Measurements from ENCODE around the gene TNIK.
"Not testable (repeated sequence)": the region's sequence is repeated elsewhere in the genome, so short reads cannot be mapped to it uniquely, and the experiment has no call there.

TNIK gene

DNA sequence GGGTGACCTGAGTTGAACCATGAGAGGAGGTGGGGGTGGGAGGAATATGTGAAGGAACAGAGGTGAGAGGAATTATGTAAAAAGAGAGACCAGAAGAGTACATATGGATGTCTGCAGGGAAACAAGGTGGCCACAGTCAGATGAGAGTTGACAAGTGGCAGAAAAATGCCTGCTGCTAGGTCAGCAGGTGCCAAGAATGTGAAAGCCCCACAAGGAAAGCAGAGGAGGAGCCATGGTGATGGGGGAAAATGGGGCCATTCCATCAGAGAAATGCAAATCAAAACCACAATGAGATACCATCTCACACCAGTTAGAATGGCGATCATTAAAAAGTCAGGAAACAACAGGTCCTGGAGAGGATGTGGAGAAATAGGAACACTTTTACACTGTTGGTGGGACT, 156.2 kb downstream of the TNIK start:
- DNase-seq: not testable (repeated sequence)

DNA sequence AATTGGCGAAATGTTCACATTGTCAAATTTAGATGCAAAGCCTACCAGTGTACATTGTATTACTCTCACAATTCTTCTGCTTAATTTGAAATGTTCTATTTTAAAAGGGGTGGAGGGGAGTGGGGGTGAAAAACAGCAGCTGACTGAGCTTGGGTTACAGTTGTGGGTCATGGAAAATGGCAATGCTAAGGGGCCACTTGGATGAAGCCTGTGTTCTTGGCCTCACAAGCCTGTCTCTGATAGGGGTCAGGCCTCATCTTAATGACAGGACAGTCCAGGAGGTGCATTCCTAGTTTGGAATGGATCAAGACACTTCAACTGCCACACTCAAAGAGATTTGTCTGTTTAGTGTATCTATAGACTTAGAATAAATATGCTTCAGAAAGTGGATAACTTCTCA, 158.2 kb downstream of the TNIK start:
- no peak for DNase-seq

DNA sequence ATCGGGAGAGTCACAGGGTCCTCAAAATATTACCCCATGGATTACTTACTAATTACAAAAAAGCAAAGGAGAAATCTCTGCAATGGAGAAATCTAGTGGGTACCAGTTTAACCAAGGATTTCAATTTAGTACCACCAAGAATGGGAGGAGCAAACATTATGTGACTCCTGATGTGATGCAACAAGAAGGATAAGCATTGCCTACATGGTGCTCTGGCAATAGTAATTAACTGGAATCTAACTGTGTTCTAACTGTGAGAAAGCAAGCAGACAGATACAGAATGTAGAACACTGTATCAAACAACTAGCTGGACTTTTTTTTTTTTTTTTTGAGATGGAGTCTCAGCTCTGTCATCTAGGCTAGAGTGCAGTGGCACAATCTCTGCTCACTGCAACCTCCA, 159.2 kb downstream of the TNIK start:
- no peak for DNase-seq

DNA sequence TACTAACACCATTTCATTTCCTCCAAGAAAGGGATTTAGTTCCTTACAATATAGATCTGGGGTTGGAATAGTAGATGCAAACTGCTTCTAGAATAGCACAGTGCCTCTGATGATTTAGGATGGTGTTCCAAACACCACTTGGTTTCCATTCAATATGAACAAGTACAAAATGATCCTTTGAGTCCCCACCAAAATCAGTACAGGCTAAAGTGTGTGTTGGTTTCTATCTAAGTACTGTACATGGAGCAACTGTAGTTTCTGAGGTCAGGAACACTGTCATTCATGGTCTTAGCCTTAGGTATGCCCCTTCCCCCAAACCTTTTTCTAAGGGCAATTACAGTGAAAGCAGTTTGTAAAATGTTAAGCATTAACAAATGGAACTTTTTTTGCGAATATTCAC, 162.3 kb downstream of the TNIK start:
- DNase-seq: no peak

DNA sequence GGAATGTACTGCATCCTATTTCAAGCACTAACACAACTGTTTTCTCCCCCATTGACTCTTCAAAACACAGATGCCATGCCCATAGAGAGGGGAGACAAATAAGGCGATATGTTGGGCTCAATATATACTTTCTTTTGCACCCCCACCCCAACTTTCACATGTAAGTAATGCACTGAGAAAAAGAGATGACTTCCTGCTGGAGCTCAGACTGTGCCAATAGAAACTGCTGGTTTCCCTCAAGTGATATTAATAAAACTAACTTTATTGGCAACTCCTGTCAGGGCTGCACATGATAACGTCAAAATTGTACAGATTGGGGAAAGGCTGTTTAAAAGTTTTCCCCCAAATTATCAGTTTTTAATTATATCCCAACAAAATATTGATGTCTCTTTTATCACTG, 163.0 kb downstream of the TNIK start:
- no peak for DNase-seq

DNA sequence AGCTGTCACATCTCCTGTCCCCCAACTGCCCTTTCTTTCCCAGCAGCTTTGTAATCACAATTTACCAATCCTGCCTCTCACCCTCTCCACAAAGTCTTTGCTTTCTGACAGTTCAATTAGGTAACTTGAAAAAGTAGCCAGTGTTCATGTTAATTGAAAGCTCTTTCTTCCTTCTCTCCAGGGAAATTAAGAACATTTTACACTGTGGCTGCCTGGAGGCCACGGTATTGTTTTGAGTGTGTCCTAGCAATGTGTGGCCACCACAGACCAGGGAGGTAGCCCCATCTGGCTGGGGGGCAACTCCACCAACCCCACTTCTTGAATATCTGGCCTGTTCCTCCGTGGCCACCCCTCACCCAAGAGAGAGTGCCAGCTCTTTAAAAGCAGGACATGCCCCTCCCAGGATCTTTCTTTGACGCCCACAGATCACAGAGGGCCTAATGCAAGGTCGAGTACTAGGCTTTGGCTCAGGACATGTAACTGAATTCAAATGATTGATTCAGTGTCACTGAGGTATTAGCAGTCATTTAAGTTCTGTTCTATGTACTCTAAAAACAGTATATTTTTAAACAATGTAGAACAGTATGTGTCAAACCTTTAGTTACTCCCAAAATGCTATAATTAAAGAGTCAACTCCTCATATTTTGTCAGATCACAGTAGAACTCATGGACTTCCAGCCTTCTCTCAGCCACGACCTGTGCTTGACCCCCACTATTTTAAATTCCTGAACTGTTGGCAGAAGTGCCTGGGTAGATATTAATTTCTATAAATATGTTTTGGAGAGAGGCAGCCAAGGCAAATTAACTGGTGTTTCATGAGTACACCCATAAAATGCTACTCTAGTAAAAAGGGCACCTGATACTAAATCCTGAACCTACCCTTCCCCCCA, 164.5 kb downstream of the TNIK start:
- no peak for DNase-seq

DNA sequence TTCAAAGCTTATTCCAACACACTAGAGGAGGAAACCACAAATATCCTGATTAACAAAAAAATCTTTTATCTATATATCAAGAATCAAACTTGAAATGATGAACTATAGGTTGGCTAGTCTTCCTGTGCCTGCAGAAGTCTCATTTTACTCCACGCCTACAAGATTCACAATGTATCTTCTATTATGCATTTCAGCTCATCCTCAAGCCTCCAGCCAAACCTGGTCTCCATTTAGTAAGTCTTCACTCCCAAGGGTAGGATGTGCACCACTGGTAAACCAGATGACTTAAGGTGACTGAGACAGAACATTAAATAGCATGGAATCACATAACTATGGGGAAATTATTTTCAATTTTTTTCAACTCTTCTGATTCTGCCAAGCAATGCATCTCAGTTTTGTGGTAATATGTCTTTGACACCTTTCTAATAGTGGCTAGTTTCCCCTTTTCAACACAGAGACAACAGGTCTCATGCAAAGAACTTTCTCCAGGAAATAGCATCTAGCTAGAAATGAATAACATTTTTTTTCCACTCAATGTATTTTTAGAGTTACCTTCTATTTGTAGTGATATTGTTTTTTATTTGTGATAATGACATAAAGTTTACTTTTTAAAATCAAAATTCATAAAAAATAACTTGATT, 166.9 kb downstream of the TNIK start:
- no peak for DNase-seq

DNA sequence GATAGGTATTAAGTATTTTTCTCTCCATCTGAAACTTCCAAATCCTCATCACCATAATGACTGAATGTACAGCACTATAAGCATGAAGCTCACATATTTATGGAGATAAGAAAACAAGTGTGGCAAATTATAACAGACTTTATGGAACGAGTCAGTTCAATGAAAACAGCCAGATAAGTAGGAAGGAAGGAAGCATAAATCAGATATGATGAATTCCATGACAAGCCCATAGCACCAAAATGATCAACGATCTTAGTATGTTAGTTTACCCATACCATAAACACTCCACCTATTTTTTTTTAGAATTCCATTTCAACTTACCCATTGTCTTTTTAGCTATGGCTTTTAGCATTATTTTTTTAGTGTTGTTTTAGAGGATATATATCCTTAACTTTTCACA, 169.5 kb downstream of the TNIK start:
- DNase-seq: no peak

DNA sequence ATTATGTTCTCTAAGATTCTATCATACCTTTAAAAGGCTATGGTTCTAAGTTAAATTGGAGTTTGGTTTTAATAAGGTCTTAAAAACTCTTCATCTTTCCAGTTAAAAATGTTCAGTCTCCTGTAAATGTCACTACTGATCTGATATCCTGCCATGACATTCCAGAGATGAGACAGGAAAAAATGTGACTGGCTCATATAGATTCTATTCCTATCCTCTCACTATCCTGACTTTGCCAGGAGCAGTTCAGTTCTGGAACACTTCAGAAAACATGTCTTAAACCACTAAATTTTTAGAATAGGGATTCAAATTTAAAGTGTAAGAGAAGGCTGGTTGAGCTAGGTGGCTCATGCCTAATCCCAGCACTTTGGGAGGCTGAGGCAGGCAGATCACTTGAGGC, 170.9 kb downstream of the TNIK start:
- no peak for DNase-seq

DNA sequence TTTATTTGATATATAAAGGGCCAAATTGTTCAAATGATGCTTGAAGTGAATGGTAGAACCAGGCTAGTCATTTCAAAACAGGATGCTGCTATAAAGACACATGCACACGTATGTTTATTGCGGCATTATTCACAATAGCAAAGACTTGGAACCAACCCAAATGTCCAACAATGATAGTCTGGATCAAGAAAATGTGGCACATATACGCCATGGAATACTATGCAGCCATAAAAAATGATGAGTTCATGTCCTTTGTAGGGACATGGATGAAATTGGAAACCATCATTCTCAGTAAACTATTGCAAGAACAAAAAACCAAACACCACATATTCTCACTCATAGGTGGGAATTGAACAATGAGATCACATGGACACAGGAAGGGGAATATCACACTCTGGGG, 172.4 kb downstream of the TNIK start:
- DNase-seq: not testable (repeated sequence)

DNA sequence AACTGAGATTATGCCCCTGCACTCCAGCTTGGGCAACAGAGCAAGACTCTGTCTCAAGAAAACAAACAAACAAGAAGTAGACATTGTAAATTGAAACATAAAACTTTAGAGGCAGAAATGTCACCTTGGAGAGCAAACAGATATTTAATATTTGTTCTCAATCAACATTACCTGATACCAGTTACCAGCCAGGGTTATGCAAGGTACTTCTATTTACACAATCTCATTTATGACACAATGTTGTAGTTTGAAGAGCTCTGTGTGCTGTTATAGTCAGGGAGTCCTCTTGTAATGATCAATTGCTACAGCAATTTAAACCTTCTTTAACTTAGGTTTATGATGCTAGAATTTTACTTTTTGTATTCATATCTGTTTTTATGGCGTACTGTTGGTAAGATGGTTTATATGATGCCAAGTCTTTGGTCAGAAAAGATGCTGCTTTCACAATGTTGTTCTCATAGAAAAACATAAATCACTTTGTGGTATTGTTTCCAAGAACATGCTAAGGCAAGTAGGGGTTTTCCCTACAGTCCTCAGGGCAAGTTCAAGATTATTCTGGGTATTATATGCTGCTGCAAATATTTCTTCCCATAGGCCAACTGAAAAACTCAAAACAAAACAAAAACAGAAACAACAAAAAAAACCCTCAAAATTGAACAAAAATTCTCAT, 173.5 kb downstream of the TNIK start:
- no peak for DNase-seq

DNA sequence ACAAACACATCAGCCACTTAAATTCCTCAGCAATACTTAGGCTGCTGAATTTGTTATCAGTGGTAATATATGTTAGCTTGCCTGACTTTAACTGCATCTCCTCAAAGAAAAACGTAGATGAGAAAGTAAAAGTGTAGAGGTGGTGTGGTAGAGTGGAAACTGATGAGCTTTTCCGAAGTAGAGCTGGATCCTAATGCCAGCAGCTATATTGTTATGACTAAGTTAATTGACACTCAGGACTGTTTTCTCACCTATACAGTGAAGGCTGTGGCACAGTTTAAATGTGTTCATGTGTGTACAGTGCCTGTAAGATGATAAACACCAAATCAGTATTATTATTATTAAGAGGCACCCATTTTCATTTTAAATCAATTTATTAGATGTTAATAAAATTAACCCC, 174.9 kb downstream of the TNIK start:
- DNase-seq: no peak

DNA sequence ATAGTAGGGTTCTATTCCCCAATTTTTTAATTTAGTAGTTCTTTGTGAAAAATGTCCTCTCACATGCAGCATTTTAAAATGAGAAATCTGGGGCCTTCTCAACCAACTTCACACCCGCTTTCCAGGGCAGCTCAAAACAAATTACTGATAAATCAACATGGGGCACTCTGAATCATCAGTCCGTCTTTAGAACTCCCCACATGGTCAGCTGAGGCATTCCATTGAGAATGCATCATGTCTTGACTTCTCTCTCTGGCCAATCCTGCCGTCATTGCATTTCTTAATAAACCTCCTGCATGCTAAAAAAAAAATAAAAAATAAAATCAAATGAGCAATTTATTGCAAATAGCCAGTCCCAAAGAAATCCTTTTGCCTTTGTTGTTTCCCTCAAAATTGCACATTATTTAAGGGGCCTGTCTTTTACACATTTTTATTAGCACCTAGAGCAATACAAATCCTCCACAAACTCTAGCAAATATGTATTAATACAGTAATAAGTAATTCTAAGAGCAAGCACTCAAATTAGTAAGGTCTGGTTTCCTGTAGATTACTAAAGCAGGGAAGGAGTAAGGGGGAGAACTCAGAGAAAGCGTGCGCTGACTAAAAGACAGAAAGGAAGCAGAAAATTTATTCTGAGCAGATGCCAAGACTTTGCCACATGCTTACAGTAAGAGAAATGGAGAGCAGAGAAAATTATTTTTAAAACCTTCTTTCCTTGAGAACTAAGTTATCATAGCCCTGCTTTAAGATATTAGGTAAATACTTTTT, 175.7 kb downstream of the TNIK start:
- DNase-seq: no peak

DNA sequence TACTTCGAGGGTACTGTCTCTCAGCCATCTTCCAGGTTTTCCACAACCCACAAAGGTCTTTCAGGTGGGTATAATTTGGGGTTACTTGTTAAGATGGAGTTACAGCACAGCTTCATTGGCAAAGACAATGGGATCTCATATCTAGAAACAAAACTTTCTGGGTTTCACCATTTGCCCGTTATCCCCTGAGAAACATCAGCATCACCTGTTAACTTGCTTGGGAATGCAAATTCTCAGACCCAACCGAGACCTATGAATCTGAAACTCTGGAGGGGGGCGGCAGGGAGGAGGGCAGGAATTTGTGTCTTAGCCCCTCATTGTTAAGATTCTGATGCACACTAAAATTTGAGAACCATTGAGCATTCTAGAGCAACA, 176.4 kb downstream of the TNIK start:
- DNase-seq: no peak

DNA sequence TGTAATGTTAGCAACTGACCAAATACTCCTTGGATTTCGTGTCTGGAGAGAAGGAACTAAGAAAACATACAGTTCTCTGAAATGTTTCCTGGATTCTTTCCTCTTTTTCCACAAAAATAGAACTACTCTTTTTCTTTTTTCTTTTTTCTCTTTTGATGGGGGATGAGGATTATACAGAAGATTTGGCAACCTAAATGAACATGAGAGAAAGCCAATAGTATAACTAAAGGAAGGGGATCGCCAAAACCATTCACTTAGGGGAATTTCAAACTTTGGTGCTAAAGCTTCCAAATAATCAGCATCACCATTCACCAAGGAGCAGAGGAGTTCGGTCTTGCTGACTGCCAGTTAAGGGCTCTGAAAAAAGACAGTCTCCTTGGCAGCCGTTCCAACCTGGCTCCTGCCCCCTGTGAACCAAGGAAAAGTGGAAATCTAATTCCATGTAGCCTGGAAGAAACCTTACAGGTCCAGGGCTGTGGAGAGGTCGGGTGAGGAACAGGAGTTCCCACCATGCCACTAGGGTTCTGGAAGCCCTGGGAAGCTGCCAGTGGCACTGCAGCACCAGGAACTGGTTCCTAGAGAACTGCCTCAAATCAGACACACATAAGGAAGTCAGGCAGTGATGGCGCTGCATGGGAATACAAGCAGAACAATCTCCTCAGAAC, 176.9 kb downstream of the TNIK start:
- DNase-seq: no peak

DNA sequence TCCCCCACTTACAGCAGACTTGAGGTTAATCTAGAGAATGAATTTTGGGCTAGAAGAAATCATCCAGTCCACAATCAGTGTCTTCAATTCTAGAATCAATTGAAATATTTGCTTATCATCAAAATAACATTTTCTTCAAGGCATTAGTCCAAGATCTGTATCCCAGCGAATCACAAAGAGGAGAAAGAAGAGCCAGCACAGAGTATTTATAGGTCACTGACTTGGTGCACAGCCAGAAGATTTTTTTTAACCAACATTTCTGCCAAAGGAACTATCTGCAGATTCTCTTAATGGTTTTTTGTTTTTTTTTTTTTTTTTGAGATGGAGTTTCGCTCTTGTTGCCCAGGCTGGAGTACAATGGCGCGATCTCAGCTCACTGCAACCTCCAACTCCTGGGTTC, 178.2 kb downstream of the TNIK start:
- no peak for DNase-seq

DNA sequence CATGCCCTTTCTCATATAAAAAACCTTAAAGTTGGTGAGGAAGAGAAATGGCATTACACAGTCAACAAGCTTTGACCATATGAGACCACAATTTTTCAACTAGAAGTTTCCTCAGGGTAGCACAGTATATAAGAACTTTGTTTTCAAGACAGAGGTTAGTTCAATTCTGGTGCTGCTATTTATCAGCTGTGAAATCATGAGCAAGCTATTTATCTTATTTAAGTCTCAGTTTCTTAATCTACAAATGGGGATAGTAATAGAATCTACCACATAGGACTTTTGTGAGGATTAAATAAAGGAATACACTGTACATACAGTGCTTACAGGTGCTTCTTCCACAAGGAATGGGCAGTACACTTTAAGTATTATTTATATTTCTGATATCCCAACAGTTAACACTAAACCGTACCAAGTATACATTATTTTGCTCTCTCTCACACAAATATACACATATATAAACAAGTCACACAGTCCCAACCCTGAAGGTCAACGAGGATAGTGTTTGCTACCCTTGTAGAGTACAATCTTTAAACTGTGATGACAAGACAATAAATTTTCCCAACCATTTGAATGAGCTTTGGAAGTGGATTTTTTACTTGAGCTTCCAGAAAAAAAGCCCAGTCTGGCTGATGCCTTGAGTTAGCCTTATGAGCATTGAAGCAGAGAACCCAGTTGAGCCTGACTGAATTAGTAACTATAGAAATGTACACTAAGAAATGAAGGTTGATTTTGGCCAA, 178.8 kb downstream of the TNIK start:
- DNase-seq: no peak

DNA sequence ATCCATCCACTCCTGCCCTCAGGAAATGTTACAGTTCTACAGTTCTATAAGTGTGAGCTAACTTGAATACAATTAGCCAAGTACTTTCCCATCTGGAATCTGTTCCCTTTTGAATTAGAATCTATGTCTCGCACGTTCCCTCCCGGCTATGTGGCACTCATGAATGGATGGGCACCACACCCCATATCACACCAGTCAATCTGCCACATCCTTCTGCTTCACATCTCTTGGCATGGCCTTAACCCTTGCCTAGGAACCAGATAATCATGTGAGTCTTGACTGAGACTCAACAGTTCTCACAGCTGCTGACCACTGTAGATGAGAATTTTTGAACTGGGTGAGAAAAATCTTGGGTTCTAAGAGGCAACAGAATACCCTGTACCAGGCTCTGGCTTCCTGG, 180.2 kb downstream of the TNIK start:
- no peak for DNase-seq

DNA sequence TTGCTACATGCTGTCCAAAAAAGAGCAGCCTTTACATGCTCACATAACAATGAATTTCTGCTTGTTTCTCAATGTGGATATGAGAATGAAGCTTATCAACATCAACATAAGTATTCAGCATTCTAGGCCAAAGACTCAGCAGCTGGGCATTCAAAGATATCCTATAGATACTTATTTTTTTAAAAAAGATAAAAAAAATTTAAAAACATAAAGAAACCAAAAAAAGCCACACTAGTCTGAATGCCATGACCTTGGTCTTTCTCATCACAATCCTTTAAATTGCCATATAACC, 182.0 kb downstream of the TNIK start:
- no peak for DNase-seq

DNA sequence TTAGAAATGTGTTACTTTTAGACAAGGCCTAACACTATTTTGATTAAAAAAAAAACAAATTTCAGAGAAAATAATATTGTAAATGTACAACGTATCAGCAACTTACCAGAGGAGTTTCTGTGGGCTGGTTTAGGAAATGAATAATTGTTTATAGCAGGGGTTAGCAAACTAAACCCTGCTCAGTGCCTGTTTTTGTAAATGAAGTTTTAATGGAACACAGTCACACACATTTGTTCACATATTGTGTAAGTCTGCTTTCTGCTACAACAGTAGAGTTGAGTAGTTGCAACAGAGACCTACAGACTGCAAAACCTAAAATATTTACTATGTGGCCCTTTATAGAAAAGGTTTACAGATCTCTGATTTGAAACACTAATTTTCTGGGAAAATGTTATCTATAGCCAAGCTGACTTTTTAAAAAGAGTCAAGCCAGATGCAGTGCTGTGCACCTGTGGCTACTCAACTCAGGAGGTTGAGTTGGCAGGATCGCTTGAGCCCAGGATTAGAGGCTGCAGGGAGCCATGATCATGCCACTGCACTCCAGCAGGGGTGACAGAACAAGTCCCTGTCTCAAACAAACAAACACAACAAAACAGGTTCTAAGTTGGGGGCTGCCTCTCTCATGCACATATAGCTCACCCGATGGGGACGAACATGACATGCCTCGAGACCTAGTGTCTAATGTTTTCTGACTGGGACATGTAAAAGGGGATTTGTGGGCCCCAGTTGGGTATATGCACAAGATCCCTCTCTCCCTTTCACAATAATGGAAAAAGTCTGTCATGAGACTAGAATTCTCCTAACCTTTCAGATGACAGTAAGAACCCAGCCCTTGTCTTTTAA, 182.5 kb downstream of the TNIK start:
- DNase-seq: no peak

DNA sequence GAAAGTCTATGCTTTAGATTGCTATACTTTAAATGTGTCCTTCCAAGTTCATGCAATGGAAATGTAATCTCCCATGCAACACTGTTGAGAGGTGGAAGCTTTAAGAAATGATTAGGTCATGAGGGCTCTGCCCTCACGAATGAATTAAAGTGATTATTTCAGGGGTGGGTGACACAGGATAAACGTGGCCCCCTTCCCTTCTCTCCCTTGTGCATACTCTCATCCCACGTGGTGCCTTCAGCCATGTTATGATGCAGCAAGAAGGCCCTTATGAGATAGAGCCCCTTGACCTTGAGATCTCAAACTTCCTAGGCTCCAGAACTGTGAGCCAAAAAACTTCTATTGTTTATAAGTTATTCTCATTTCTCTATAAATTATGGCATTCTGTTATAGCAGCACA, 183.3 kb downstream of the TNIK start:
- no peak for DNase-seq
